Activated T-helper 1 cell treated with anti-CD3 and anti-CD28 coated beads, Interleukin-12 subunit alpha, Interleukin-12 subunit beta, Interleukin-2, Interleukin-4 antibody, amounts not matched to agents 30 ng/mL and 10 ng/mL and 1 ng/mL, durations not matched to agents 14 hours and 24 hours and 36 hours (primary cell): ENCODE results near the gene KAT5. TPM values are rescaled to one million over a fixed set of nuclear protein-coding genes. Genes with fewer than 3 reads are reported as not detected.
"Not testable (repeated sequence)": the region's sequence is repeated elsewhere in the genome, so short reads cannot be mapped to it uniquely, and the experiment has no call there.

Source experiments
- DNase-seq: peaks from one replicate; pipeline ENCODE4 v3.0.0; 2021; ENCODE audit warnings: low spot score
- H3K27ac Mint-ChIP-seq: one replicate; pipeline ENCODE4 v1.8.0; 2021; ENCODE audit warnings: mild to moderate bottlenecking, mixed read lengths
- H3K27me3 Mint-ChIP-seq: one replicate; pipeline ENCODE4 v1.8.0; 2022; ENCODE audit warnings: mild to moderate bottlenecking, moderate library complexity, mixed read lengths; ENCODE audit not compliant: insufficient read depth
- H3K36me3 Mint-ChIP-seq: one replicate; pipeline ENCODE4 v1.8.0; 2021; ENCODE audit warnings: low read depth, mixed read lengths
- H3K4me1 Mint-ChIP-seq: one replicate; pipeline ENCODE4 v1.8.0; 2021; ENCODE audit warnings: low read depth, mixed read lengths
- H3K4me3 Mint-ChIP-seq: one replicate; pipeline ENCODE4 v1.8.0; 2021; ENCODE audit warnings: mild to moderate bottlenecking, moderate library complexity, mixed read lengths
- H3K9me3 Mint-ChIP-seq: one replicate; pipeline ENCODE4 v1.8.0; 2021; ENCODE audit warnings: mixed read lengths
- intact Hi-C: fragments of 100-400 bp; cut with micrococcal nuclease; formaldehyde crosslinking; loops from one replicate; pipeline ENCODE4 v1.15.1; 2024
- total RNA-seq: library from RNA; stranded (reverse); gene quantifications from 2 replicates; pipeline ENCODE4 v1.2.3, GENCODE V29; 2022

Gene KAT5
- total RNA-seq, 1 donor from 2014 or later, result 68.1 TPM

GRCh38 chr11:65736810-65737209, 24.8 kb downstream of the KAT5 start:
- H3K27me3 Mint-ChIP-seq, result peaks cover 31% of the 10 kb centered on the region
- no peaks in the 10 kb centered on the region for H3K36me3 Mint-ChIP-seq
- peaks cover 25% of the 10 kb centered on the region for H3K9me3 Mint-ChIP-seq
- H3K27ac Mint-ChIP-seq, result no peak overlapping the region
- intact Hi-C loops, result no loop called here
- no peak overlapping the region for H3K4me3 Mint-ChIP-seq
- H3K4me1 Mint-ChIP-seq, result no peaks in the 10 kb centered on the region
- DNase-seq, result no peak

GRCh38 chr11:65739022-65739421, 27.0 kb downstream of the KAT5 start:
- H3K4me1 Mint-ChIP-seq, result no peaks in the 10 kb centered on the region
- DNase-seq, result no peak
- H3K27me3 Mint-ChIP-seq, result peaks cover 25% of the 10 kb centered on the region
- H3K4me3 Mint-ChIP-seq, result no peak overlapping the region
- no peak overlapping the region for H3K27ac Mint-ChIP-seq
- intact Hi-C loops, result no loop called here
- H3K36me3 Mint-ChIP-seq, result no peaks in the 10 kb centered on the region
- peaks cover 25% of the 10 kb centered on the region for H3K9me3 Mint-ChIP-seq

GRCh38 chr11:65741185-65741584, 29.1 kb downstream of the KAT5 start:
- peaks cover 20% of the 10 kb centered on the region for H3K9me3 Mint-ChIP-seq

GRCh38 chr11:65742353-65742752, 30.3 kb downstream of the KAT5 start:
- Mint-ChIP-seq H3K27me3 (peaks cover 22% of the 10 kb centered on the region), H3K27ac (no peak overlapping the region), H3K4me3 (no peak overlapping the region), H3K36me3 (no peaks in the 10 kb centered on the region), H3K9me3 (peaks cover 10% of the 10 kb centered on the region), H3K4me1 (no peaks in the 10 kb centered on the region)
- intact Hi-C loops, result no loop called here
- no peak for DNase-seq

More at GRCh38 chr11:65741185-65741584, 29.1 kb downstream of the KAT5 start:
- Mint-ChIP-seq H3K27me3 (peaks cover 22% of the 10 kb centered on the region), H3K27ac (no peak overlapping the region), H3K4me1 (no peaks in the 10 kb centered on the region), H3K36me3 (no peaks in the 10 kb centered on the region), H3K4me3 (no peak overlapping the region)
- intact Hi-C loops, result no loop called here
- no peak for DNase-seq

- Mint-ChIP-seq H3K4me3 (no peak overlapping the region), H3K27me3 (peaks cover 17% of the 10 kb centered on the region), H3K36me3 (no peaks in the 10 kb centered on the region), H3K4me1 (no peaks in the 10 kb centered on the region), H3K9me3 (peaks cover under 1% of the 10 kb centered on the region), H3K27ac (no peak overlapping the region)
- intact Hi-C loops, result no loop called here
- no peak for DNase-seq
Measured at GRCh38 chr11:65743681-65744025, 31.6 kb downstream of the KAT5 start.

GRCh38 chr11:65744026-65744698, 32.1 kb downstream of the KAT5 start:
- DNase-seq, result no peak
- intact Hi-C loops, result no loop called here
- H3K36me3 Mint-ChIP-seq, result no peaks in the 10 kb centered on the region
- H3K4me3 Mint-ChIP-seq, result no peak overlapping the region
- H3K27ac Mint-ChIP-seq, result no peak overlapping the region
- no peaks in the 10 kb centered on the region for H3K4me1 Mint-ChIP-seq
- no peaks in the 10 kb centered on the region for H3K9me3 Mint-ChIP-seq
- H3K27me3 Mint-ChIP-seq, result peaks cover 21% of the 10 kb centered on the region

GRCh38 chr11:65744699-65745042, 32.6 kb downstream of the KAT5 start:
- Mint-ChIP-seq H3K9me3 (no peaks in the 10 kb centered on the region), H3K36me3 (no peaks in the 10 kb centered on the region), H3K4me3 (no peak overlapping the region), H3K4me1 (no peaks in the 10 kb centered on the region), H3K27me3 (peaks cover 26% of the 10 kb centered on the region), H3K27ac (no peak overlapping the region)
- no peak for DNase-seq
- intact Hi-C loops, result no loop called here

GRCh38 chr11:65745049-65745448, 33.0 kb downstream of the KAT5 start:
- intact Hi-C loops, result no loop called here
- no peak for DNase-seq
- no peak overlapping the region for H3K4me3 Mint-ChIP-seq
- H3K36me3 Mint-ChIP-seq, result no peaks in the 10 kb centered on the region
- H3K9me3 Mint-ChIP-seq, result no peaks in the 10 kb centered on the region
- no peaks in the 10 kb centered on the region for H3K4me1 Mint-ChIP-seq
- H3K27ac Mint-ChIP-seq, result no peak overlapping the region
- peaks cover 28% of the 10 kb centered on the region for H3K27me3 Mint-ChIP-seq

GRCh38 chr11:65762169-65762568, 50.1 kb downstream of the KAT5 start:
- intact Hi-C loops, result loop anchor here (10.0 kb wide), 1 partner anchor 53 kb away; no protein-coding TSS in a partner anchor
- H3K36me3 Mint-ChIP-seq, H3K4me1 Mint-ChIP-seq, DNase-seq, H3K27ac Mint-ChIP-seq, H3K9me3 Mint-ChIP-seq, H3K4me3 Mint-ChIP-seq: not testable (repeated sequence)
- H3K27me3 Mint-ChIP-seq, result peaks cover 13% of the 10 kb centered on the region

- intact Hi-C loops, result loop anchor here (10.0 kb wide), 1 partner anchor 52 kb away; no protein-coding TSS in a partner anchor
- not testable (repeated sequence) for H3K27ac Mint-ChIP-seq, H3K4me1 Mint-ChIP-seq, H3K4me3 Mint-ChIP-seq, H3K9me3 Mint-ChIP-seq, H3K36me3 Mint-ChIP-seq, DNase-seq
- peaks cover 13% of the 10 kb centered on the region for H3K27me3 Mint-ChIP-seq
Measured at GRCh38 chr11:65762816-65763215, 50.8 kb downstream of the KAT5 start.

- no peak overlapping the region for H3K27ac Mint-ChIP-seq
- H3K27me3 Mint-ChIP-seq, result peaks cover 13% of the 10 kb centered on the region
- no peaks in the 10 kb centered on the region for H3K36me3 Mint-ChIP-seq
- H3K4me1 Mint-ChIP-seq, result peaks cover under 1% of the 10 kb centered on the region
- H3K9me3 Mint-ChIP-seq, result no peaks in the 10 kb centered on the region
- no peak overlapping the region for H3K4me3 Mint-ChIP-seq
- intact Hi-C loops, result loop anchor here (10.0 kb wide), 1 partner anchor 50 kb away; no protein-coding TSS in a partner anchor
- DNase-seq, result no peak
Measured at GRCh38 chr11:65764434-65764833, 52.4 kb downstream of the KAT5 start.

GRCh38 chr11:65766535-65766934, 54.5 kb downstream of the KAT5 start:
- Mint-ChIP-seq H3K27me3 (peaks cover 2% of the 10 kb centered on the region), H3K9me3 (no peaks in the 10 kb centered on the region), H3K4me3 (no peak overlapping the region), H3K4me1 (peaks cover 5% of the 10 kb centered on the region), H3K36me3 (no peaks in the 10 kb centered on the region), H3K27ac (no peak overlapping the region)
- intact Hi-C loops, result loop anchor here (10.0 kb wide), 1 partner anchor 48 kb away; no protein-coding TSS in a partner anchor
- DNase-seq, result no peak

- H3K27ac Mint-ChIP-seq, result no peak overlapping the region
- H3K36me3 Mint-ChIP-seq, result no peaks in the 10 kb centered on the region
- peaks cover 5% of the 10 kb centered on the region for H3K4me1 Mint-ChIP-seq
- intact Hi-C loops, result loop anchor here (10.0 kb wide), 1 partner anchor 47 kb away; no protein-coding TSS in a partner anchor
- no peaks in the 10 kb centered on the region for H3K9me3 Mint-ChIP-seq
- no peaks in the 10 kb centered on the region for H3K27me3 Mint-ChIP-seq
- no peak overlapping the region for H3K4me3 Mint-ChIP-seq
- no peak for DNase-seq
Measured at GRCh38 chr11:65767406-65767805, 55.4 kb downstream of the KAT5 start.

- DNase-seq, H3K36me3 Mint-ChIP-seq, H3K27ac Mint-ChIP-seq, H3K4me1 Mint-ChIP-seq, H3K4me3 Mint-ChIP-seq, H3K27me3 Mint-ChIP-seq, H3K9me3 Mint-ChIP-seq: not testable (repeated sequence)
- intact Hi-C loops, result loop anchor here (10.0 kb wide), 1 partner anchor 47 kb away; no protein-coding TSS in a partner anchor
Measured at GRCh38 chr11:65767806-65768205, 55.8 kb downstream of the KAT5 start.
